Iris pigment epithelial cell (primary cell): ENCODE data around the gene EED.
A peak's percentile ranks its signal among the peaks of the same experiment; 100 is the strongest.
"Not testable (repeated sequence)": the region's sequence is repeated elsewhere in the genome, so short reads cannot be mapped to it uniquely, and the experiment has no call there.

Experiments
- DNase-seq: peaks from one replicate; pipeline ENCODE4 v3.0.0-alpha.2; 2011; ENCODE audit warnings: low read depth

EED gene

GRCh38 chr11:86291466-86292262 is 47.1 kb downstream of the EED start:
- DNase-seq, result peak; percentile 37

- no peak for DNase-seq
These were observed 48.5 kb downstream of the EED start for GRCh38 chr11:86292912-86293616.

DNA sequence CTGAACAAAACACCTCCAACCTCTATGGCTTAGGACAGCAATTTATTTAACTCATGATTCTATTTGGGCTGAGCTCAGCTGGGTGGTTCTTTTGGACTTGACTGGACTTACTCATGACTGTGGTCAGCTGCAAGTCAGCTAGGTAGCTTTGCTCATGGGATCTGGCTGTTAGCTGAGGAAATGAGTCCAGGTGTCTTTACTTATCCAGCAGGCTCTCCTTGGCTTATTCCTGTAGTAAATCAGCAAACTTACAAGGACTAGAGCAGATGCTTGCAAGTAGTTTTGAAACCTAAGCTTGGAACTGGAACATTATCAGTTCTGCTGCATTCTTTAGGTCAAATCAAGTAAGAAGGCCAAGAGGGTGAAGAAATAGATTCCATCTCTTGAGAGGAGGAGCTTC is 49.5 kb downstream of the EED start:
- no peak for DNase-seq

- no peak for DNase-seq
These were observed 57.2 kb downstream of the EED start for GRCh38 chr11:86301742-86302091.

- peak; percentile 98 for DNase-seq
These were observed 57.7 kb downstream of the EED start, which contains the start of gene HIKESHI for GRCh38 chr11:86302092-86302793. Gene HIKESHI, plus strand, starts transcription at chr11:86302240. Its CDS starts 209 bp downstream, at chr11:86302449.

DNA sequence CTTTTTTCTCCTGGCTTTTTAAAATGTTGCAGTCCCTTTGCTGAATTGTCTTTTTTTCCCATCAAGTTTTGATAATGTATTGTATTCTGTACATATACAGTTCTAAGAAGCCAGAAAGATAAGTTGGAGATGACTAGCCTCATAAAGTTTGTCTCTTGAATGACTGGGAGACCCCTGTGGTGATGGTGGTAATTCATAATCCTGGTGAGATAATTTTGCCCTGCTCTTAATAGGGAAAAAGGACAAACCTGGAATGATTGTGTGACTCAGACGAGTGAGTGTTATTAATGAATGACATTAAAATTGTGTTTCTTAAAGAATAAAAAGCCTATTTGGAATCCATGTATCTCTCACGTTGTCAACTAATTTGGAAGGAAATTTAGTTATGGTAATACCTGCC is 58.7 kb downstream of the EED start:
- no peak for DNase-seq

- not testable (repeated sequence) for DNase-seq
These were observed 64.2 kb downstream of the EED start for GRCh38 chr11:86308710-86309109.

DNA sequence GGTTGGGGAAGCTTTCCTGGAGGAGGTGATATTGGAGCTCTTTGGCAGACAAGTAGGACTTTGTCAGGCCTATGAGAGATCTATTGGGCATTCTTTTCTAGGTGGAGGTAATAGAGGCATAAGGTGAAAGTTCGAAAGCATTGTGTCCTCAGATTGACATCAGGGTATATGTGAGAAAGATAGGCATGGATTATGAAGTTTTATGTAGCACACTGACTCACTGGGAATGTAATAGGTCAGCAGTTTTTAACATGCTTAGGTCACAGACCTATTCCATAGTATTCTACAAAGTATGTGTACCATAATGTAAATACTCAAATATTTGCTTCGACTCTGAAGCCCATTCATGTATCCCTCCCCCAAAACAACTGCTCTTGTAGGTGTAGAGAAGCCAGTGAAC is 69.2 kb downstream of the EED start:
- DNase-seq, result no peak

DNA sequence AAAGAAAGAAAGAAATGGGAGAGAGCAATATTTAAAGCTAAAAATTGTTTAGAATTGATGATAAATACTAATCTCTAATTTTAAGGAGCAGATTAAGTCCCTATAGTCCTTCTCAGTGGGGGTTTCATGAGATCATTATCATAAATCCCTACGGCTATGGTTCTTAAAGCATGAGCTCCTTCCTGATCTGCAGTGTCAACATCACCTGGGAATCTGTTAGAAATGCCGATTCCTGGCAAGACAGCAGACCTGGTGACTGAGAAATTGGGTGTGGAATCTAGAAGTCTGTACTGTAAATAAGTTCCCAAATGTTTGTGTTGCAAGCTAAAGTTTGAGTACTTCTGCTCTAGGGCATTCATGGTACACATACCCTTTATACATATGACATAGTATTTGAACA is 70.1 kb downstream of the EED start:
- DNase-seq, result no peak
